CD4-positive, alpha-beta T cell (primary cell): ENCODE results near the gene F2R. TPM values are rescaled to one million over a fixed set of nuclear protein-coding genes. Genes with fewer than 3 reads are reported as not detected.
"Not testable (repeated sequence)": the region's sequence is repeated elsewhere in the genome, so short reads cannot be mapped to it uniquely, and the experiment has no call there.

Source experiments
- ATAC-seq: fragments of 200-7000 bp; cut with Tn5 transposase; one replicate; pipeline ENCODE4 v1.10.0; 2022; ENCODE audit warnings: mild to moderate bottlenecking; ENCODE audit not compliant: poor library complexity
- CTCF ChIA-PET: fragments of 350-600 bp; sonication (Branson Sonifier 250); formaldehyde crosslinking; loops from one replicate; lab custom pipeline; 2021; ENCODE audit warnings: antibody characterized with exemption, inconsistent platforms; lab: Charles Lee
- POLR2A ChIA-PET: fragments of 350-600 bp; sonication (Branson Sonifier 250); formaldehyde crosslinking; loops from one replicate; lab custom pipeline; 2021; ENCODE audit warnings: antibody characterized with exemption, inconsistent platforms; lab: Charles Lee
- DNase-seq, 14 experiments: peaks; one replicate each; pipeline ENCODE4 v3.0.0-alpha.2; 2013 to 2020; ENCODE audit warnings: mixed read lengths in 2 of 14
- H3K27ac ChIP-seq, 2 donors: one replicate each; pipeline versions ENCODE4 v1.5.1 to v1.7.0; 2013; ENCODE audit warnings: low read length in 2 of 2, low read depth in 1 of 2, mild to moderate bottlenecking in 1 of 2
- H3K27me3 ChIP-seq, 2 experiments: 1 replicate in 1 of 2; 2 replicates in 1 of 2; pipeline versions ENCODE4 v1.6.1 to v1.7.0; 2013; ENCODE audit warnings: low read length in 2 of 2, control low read depth in 1 of 2, mild to moderate bottlenecking in 1 of 2, moderate library complexity in 1 of 2; ENCODE audit not compliant: insufficient read depth in 2 of 2, control insufficient read depth in 1 of 2
- H3K36me3 ChIP-seq: one replicate; pipeline ENCODE4 v1.6.1; 2013; ENCODE audit warnings: low read length, control low read depth; ENCODE audit not compliant: insufficient read depth
- H3K4me1 ChIP-seq: one replicate; pipeline ENCODE4 v1.6.1; 2013; ENCODE audit warnings: low read length, control low read depth; ENCODE audit not compliant: insufficient read depth
- H3K4me3 ChIP-seq: one replicate; pipeline ENCODE4 v1.5.1; 2013; ENCODE audit warnings: mild to moderate bottlenecking, low read length, moderate library complexity
- H3K9me3 ChIP-seq, 2 experiments: 1 replicate in 1 of 2; 2 replicates in 1 of 2; pipeline versions ENCODE4 v1.6.1 to v1.7.0; 2013; ENCODE audit warnings: low read length in 2 of 2, mild to moderate bottlenecking in 2 of 2, control low read depth in 1 of 2, moderate library complexity in 1 of 2; ENCODE audit not compliant: control insufficient read depth in 1 of 2, insufficient read depth in 1 of 2
- H3K27ac Mint-ChIP-seq: one replicate; pipeline ENCODE4 v1.8.0; 2020; ENCODE audit warnings: mixed read lengths
- H3K27me3 Mint-ChIP-seq: one replicate; pipeline ENCODE4 v1.8.0; 2021; ENCODE audit warnings: mixed read lengths
- H3K36me3 Mint-ChIP-seq: one replicate; pipeline ENCODE4 v1.8.0; 2021; ENCODE audit warnings: low read depth, mixed read lengths
- H3K4me1 Mint-ChIP-seq: one replicate; pipeline ENCODE4 v1.8.0; 2021; ENCODE audit warnings: low read depth, mixed read lengths
- H3K4me3 Mint-ChIP-seq: one replicate; pipeline ENCODE4 v1.8.0; 2020; ENCODE audit warnings: mild to moderate bottlenecking, mixed read lengths
- H3K9me3 Mint-ChIP-seq: one replicate; pipeline ENCODE4 v1.8.0; 2020; ENCODE audit warnings: mixed read lengths
- CTCF ChIP-seq: fragments of 200-600 bp; IDR thresholded peaks from one replicate; pipeline ENCODE4 v1.8.0; 2022; ENCODE audit warnings: antibody characterized with exemption, mild to moderate bottlenecking
- intact Hi-C, 2 experiments: fragments of 100-400 bp; cut with DNase I in 1 of 2; cut with micrococcal nuclease in 1 of 2; formaldehyde crosslinking; loops; one replicate each; pipeline versions ENCODE4 v1.15.1 to v1.9.0; 2023 to 2025; cut with DNase I, micrococcal nuclease
- total RNA-seq, 174 experiments: library from RNA in 2 of 174; stranded (reverse) in 2 of 174; gene quantifications; one replicate each; pipeline ENCODE4 v1.2.3 and lab custom pipeline; 2021 to 2026

F2R gene
- total RNA-seq, 2 experiments from 2014 or later: 1.9 to 2.7 TPM

DNA sequence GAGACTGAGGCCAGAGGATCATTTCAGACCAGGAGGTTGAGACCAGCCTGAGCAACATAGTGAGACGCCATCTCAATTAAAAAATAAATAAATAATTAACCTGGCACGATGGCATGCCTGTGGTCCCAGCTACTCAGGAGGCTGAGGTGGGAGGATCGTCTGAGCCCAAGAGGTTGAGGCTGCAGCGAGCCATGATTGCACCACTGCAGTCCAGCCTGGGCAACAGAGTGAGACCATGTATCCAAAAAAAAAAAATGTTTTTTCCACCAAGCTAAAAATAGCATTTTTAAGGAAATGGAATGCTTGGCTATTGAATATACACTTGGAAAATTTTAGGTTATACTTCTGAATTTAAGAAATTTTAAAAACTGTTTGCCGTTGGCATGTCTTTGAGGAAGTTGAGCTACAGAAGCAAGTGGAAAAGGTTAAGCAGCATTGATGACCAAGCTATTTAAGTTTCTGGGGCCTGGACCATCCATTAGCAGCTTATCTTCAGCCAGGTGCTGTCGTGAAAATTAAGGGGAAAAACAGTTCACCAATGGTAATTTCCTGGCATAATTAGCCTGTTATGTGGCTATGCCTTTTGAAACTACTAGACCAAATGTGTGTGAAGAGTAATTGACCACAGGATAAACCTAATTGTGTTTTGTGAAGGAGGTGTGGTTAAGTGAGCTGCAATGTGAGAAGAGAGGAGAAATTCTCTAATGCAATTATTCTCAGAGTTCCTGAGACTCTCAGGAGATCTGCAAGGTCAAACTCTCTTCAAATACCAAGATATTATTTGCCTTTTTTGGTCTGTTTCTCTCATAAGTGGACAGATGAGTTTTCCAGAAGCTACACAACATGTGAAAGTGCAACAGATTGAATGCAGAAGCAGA, 21.0 kb downstream of the F2R start:
- Histone ChIP-seq H3K36me3 (no peaks in the 10 kb centered on the region), H3K4me1 (peaks cover 47% of the 10 kb centered on the region), H3K9me3 (no peaks in the 10 kb centered on the region), H3K4me3 (no peak overlapping the region), H3K27me3 (no peaks in the 10 kb centered on the region), H3K27ac (no peak overlapping the region)
- Mint-ChIP-seq H3K9me3 (peaks cover 2% of the 10 kb centered on the region), H3K36me3 (peaks cover 6% of the 10 kb centered on the region), H3K4me3 (no peak overlapping the region), H3K27me3 (no peaks in the 10 kb centered on the region), H3K4me1 (peaks cover 33% of the 10 kb centered on the region), H3K27ac (no peak overlapping the region)
- POLR2A ChIA-PET: interaction anchor here (1.1 kb wide), 1 partner anchor 38 kb away, joined by 4 read pairs; no protein-coding TSS in a partner anchor
- no peak for TF ChIP-seq CTCF
- CTCF ChIA-PET: interaction anchor here (1.1 to 3.6 kb wide), 4 partner anchors 20 to 38 kb away, joined by 3 to 14 read pairs (median 4); no protein-coding TSS in a partner anchor
- intact Hi-C loops: no loop called here
- ATAC-seq (no peak), DNase-seq (peak in 3 of 14 experiments; percentile 16 to 62 (median 23))

DNA sequence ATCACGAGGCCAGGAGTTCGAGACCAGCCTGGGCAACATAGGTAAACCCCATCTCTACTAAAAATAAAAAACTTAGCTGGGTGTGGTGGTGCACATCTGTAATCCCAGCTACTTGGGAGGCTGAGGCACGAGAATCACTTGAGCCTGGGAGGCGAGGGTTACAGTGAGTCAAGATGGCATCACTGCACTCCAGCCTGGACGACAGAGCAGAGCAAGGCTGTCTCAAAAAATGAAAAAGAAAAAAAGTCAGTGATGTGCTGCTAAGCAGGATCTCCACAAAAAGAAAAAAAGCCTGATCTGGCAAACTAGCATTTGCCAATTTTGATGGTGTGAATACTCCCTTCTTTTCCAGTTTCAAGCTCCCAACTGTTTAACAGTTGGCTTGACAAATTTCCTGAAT, 21.9 kb downstream of the F2R start:
- POLR2A ChIA-PET: interaction anchor here (1.1 to 1.4 kb wide), 2 partner anchors 36 to 37 kb away, joined by 3 to 4 read pairs; no protein-coding TSS in a partner anchor
- intact Hi-C loops: loop anchor here in 1 of 2 experiments (2.0 kb wide), 1 partner anchor 23 kb away; no protein-coding TSS in a partner anchor
- CTCF ChIA-PET: interaction anchor here (1.2 to 3.6 kb wide), 3 partner anchors 21 to 37 kb away, joined by 3 to 14 read pairs (median 5); no protein-coding TSS in a partner anchor
- Mint-ChIP-seq H3K4me1 (peaks cover 28% of the 10 kb centered on the region), H3K9me3 (peaks cover 2% of the 10 kb centered on the region), H3K4me3 (no peak overlapping the region), H3K36me3 (peaks cover 6% of the 10 kb centered on the region), H3K27ac (no peak overlapping the region), H3K27me3 (no peaks in the 10 kb centered on the region)
- Histone ChIP-seq H3K36me3 (no peaks in the 10 kb centered on the region), H3K27ac (peak overlapping the region in 1 of 2 donors; percentile 65), H3K4me1 (peaks cover 41% of the 10 kb centered on the region), H3K27me3 (no peaks in the 10 kb centered on the region), H3K9me3 (no peaks in the 10 kb centered on the region), H3K4me3 (no peak overlapping the region)
- DNase-seq: no peak
- TF ChIP-seq CTCF: no peak
- ATAC-seq: no peak

DNA sequence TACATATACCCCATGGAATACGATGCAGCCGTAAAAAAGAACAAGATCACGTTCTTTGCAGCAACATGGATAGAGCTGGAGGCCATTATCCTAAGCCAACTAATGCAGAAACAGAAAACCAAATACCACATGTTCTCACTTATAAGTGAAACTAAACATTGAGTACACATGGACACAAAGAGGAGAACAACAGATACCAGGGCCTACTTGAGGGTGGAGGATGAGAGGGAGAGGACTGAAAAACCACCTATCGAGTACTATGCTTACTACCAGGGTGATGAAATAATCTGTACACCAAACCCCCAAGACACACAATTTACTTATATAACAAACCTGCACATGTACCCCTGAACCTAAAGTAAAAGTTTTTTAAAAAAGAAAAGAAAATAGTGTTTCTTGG, 25.6 kb downstream of the F2R start:
- intact Hi-C loops, H3K4me3 Mint-ChIP-seq, ATAC-seq: not testable (repeated sequence)

More for the DNA sequence above, 25.6 kb downstream of the F2R start:
- H3K36me3 Mint-ChIP-seq, CTCF ChIA-PET, H3K9me3 Mint-ChIP-seq, H3K4me3 ChIP-seq, H3K9me3 ChIP-seq, H3K27me3 Mint-ChIP-seq, POLR2A ChIA-PET, H3K27me3 ChIP-seq, H3K27ac Mint-ChIP-seq, H3K36me3 ChIP-seq, H3K27ac ChIP-seq: not testable (repeated sequence)
- DNase-seq: peak in 1 of 14 experiments; percentile 27
- peaks cover 24% of the 10 kb centered on the region for H3K4me1 Mint-ChIP-seq
- H3K4me1 ChIP-seq: peaks cover 31% of the 10 kb centered on the region
